Uterus (tissue), 4 donors: ENCODE data around the gene BBS1. TPM values are rescaled to one million over a fixed set of nuclear protein-coding genes. Genes with fewer than 3 reads are reported as not detected.

Source experiments
- DNase-seq, 2 donors: peaks; one replicate each; pipeline ENCODE4 v3.0.0-alpha.2; 2019 to 2020
- H3K27ac ChIP-seq, 2 donors: fragments of 200-600 bp; sonication (generic); 1 replicate in 1 of 2; 2 replicates in 1 of 2; pipeline ENCODE4 v1.5.1; 2016 to 2018
- H3K27me3 ChIP-seq, 2 donors: fragments of 200-600 bp; sonication (generic); one replicate each; pipeline ENCODE4 v1.5.1; 2018 to 2019; ENCODE audit warnings: control low read depth in 1 of 2
- H3K36me3 ChIP-seq, 2 donors: fragments of 200-600 bp; sonication (generic); one replicate each; pipeline ENCODE4 v1.5.1; 2019; ENCODE audit warnings: control low read depth in 1 of 2
- H3K4me1 ChIP-seq, 2 donors: fragments of 200-600 bp; sonication (generic); one replicate each; pipeline ENCODE4 v1.5.1; 2018 to 2019; ENCODE audit warnings: control low read depth in 1 of 2
- H3K4me3 ChIP-seq, 2 donors: fragments of 200-600 bp; sonication (generic); 1 replicate in 1 of 2; 2 replicates in 1 of 2; pipeline ENCODE4 v1.5.1; 2018 to 2019; ENCODE audit warnings: mild to moderate bottlenecking in 1 of 2
- H3K9me3 ChIP-seq, 2 donors: fragments of 200-600 bp; sonication (generic); one replicate each; pipeline ENCODE4 v1.5.1; 2019; ENCODE audit warnings: control low read depth in 1 of 2
- POLR2A ChIP-seq, 2 donors: fragments of 450-650 bp; IDR thresholded peaks; one replicate each; pipeline ENCODE4 v1.6.1; 2016; ENCODE audit warnings: antibody characterized with exemption in 2 of 2, mild to moderate bottlenecking in 1 of 2, moderate library complexity in 1 of 2
- intact Hi-C: fragments of 100-400 bp; cut with DNase I; formaldehyde crosslinking; loops from one replicate; pipeline ENCODE4 v1.15.1; 2023; ENCODE audit warnings: low total_unique reads
- total RNA-seq, 4 donors: library from RNA; depleted of rRNA in 3 of 4; stranded (reverse); fragments of >200 nt in 3 of 4; gene quantifications; one replicate each; pipeline versions ENCODE4 v1.1.0 to v1.2.4, GENCODE V29; 2014 to 2023
- TF ChIP-seq, protein P1 (sequence below), 4 experiments: fragments of 200-600 bp in 2 of 4; fragments of 450-650 bp in 2 of 4; sonication (generic) in 2 of 4; IDR thresholded peaks; one replicate each; pipeline ENCODE4 v1.5.1; 2016 to 2019; ENCODE audit warnings: antibody characterized with exemption in 4 of 4, mild to moderate bottlenecking in 2 of 4, moderate library complexity in 1 of 4
- donor health status: DM: yes; HTN: yes; CAD: no.

BBS1 gene
- total RNA-seq, 4 donors from 2014 or later, result 32.1 to 84.4 (median 56.8) TPM

DNA sequence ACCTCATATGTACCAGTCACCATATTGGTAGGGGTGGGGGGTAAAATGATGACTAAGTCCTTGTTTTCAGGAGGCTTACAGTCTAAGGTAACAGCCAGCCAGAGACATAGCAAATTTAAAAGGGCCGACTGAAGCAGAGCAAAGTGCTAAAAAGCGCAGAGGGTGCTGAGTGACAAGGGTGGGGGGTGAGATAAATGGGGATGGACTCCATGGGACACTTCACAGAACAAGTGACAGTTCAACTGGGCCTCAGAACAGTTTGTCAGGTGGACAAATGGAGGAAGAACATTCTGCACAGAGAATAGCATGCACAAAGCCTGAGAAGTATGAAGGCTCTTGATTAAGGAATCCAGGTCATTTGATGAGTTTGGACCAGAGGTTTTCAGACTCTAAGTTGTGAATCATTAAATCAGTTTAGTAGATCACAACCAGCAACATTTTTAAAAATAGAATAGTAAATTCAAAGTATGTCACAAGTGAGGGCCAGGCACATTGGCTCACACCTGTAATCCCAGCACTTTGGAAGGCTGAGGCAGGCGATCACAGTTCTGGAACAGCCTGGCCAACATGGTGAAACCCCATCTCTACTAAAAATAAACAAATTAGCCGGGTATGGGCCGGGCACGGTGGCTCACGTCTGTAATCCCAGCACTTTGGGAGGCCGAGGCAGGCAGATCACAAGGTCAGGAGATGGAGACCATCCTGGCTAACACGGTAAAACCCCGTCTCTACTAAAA is 14.0 kb downstream of the BBS1 start:
- DNase-seq, result no peak
- H3K4me3 ChIP-seq, result no peak overlapping the region
- no peaks in the 10 kb centered on the region for H3K36me3 ChIP-seq
- no peaks in the 10 kb centered on the region for H3K4me1 ChIP-seq
- no peaks in the 10 kb centered on the region for H3K9me3 ChIP-seq
- intact Hi-C loops, result no loop called here
- H3K27me3 ChIP-seq, result no peaks in the 10 kb centered on the region
- no peak for TF ChIP-seq POLR2A (IDR thresholded peaks at IDR 0.05)
- TF ChIP-seq, protein P1, sequence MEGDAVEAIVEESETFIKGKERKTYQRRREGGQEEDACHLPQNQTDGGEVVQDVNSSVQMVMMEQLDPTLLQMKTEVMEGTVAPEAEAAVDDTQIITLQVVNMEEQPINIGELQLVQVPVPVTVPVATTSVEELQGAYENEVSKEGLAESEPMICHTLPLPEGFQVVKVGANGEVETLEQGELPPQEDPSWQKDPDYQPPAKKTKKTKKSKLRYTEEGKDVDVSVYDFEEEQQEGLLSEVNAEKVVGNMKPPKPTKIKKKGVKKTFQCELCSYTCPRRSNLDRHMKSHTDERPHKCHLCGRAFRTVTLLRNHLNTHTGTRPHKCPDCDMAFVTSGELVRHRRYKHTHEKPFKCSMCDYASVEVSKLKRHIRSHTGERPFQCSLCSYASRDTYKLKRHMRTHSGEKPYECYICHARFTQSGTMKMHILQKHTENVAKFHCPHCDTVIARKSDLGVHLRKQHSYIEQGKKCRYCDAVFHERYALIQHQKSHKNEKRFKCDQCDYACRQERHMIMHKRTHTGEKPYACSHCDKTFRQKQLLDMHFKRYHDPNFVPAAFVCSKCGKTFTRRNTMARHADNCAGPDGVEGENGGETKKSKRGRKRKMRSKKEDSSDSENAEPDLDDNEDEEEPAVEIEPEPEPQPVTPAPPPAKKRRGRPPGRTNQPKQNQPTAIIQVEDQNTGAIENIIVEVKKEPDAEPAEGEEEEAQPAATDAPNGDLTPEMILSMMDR (IDR thresholded peaks at IDR 0.05), result no peak
- H3K27ac ChIP-seq, result no peak overlapping the region

DNA sequence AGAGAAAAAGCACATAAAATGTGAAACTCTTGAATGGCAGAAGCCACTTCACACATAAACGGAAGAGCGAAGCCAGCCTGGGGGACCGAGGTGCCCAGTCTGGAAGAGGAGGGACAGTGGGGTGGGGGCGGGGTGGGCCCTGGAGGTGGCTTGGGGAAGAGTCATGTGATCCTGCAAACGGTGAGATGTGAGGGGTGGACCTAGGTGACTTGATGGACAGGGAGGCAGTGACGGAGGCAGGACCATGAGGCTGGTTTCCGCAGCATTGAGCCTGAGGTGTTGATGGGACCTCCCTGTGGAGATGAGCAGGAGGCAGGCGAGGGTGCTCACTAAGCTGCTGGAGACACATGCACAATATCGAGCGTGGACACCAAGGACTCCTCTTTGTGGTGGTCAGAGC is 18.6 kb downstream of the BBS1 start:
- H3K36me3 ChIP-seq, result no peaks in the 10 kb centered on the region
- no peaks in the 10 kb centered on the region for H3K9me3 ChIP-seq
- H3K27me3 ChIP-seq, result no peaks in the 10 kb centered on the region
- intact Hi-C loops, result no loop called here
- DNase-seq, result no peak
- TF ChIP-seq POLR2A (IDR thresholded peaks at IDR 0.05), result no peak
- TF ChIP-seq, protein P1 (IDR thresholded peaks at IDR 0.05), result no peak
- no peaks in the 10 kb centered on the region for H3K4me1 ChIP-seq
- H3K4me3 ChIP-seq, result no peak overlapping the region
- H3K27ac ChIP-seq, result no peak overlapping the region

DNA sequence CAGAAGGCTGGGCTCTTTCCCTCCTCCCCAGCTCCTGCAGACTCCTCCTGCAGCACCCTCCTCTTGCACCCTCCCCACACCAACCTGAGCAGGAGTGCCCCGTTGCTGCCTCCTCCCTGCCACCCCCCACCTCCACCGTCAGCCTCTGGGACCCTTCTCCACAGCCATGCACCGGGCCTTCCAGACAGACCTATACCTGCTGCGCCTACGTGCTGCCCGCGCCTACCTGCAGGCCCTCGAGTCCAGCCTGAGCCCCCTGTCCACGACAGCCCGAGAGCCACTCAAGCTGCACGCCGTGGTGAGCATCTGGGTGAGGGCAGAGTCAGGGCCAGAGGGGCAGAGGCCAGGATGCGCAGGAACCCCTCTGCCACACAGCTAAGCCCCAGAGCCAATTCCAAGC is 19.2 kb downstream of the BBS1 start:
- Histone ChIP-seq H3K4me1 (no peaks in the 10 kb centered on the region), H3K9me3 (no peaks in the 10 kb centered on the region), H3K27me3 (no peaks in the 10 kb centered on the region), H3K36me3 (no peaks in the 10 kb centered on the region), H3K27ac (no peak overlapping the region), H3K4me3 (no peak overlapping the region)
- DNase-seq, result no peak
- intact Hi-C loops, result no loop called here
- no peak for TF ChIP-seq POLR2A (IDR thresholded peaks at IDR 0.05)
- TF ChIP-seq, protein P1 (IDR thresholded peaks at IDR 0.05), result no peak

DNA sequence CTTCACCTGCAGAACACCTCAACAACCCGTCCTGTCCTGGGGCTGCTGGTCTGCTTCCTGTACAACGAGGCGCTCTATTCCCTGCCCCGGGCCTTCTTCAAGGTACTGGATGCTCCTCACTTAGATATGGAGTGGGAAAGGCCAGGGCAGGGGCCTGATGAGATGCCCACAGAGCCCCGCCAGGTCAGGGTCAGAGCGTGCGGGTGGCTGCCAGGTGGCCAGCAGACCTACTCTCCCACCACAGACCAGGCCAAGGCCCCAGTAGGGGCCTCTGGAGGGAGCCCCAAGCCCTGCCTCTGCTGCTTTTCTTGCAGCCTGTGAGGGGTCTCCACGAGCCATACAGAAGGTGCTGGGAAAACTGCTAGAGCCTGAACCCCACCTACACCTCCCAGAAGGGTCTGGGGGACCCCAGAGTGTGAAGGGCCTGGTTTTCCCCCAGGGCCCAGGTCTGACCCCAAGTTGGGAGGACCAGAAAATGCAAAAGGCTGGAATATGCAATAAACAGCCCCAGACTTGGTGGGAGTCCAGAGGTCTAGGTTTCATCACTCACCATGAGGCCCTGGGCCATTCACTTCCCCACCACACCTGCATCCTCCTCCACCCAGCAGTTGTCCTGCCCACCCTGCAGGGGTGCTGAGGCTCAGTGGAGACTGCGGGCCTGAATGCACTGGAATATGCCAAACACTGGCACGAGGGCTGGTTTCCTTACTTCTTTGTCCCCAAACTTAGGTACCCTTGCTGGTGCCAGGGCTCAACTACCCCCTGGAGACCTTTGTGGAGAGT is 20.7 kb downstream of the BBS1 start:
- Histone ChIP-seq H3K4me3 (no peak overlapping the region), H3K36me3 (no peaks in the 10 kb centered on the region), H3K9me3 (no peaks in the 10 kb centered on the region), H3K27ac (no peak overlapping the region), H3K4me1 (no peaks in the 10 kb centered on the region), H3K27me3 (no peaks in the 10 kb centered on the region)
- TF ChIP-seq POLR2A (IDR thresholded peaks at IDR 0.05), result no peak
- TF ChIP-seq, protein P1 (IDR thresholded peaks at IDR 0.05), result no peak
- intact Hi-C loops, result no loop called here
- DNase-seq, result no peak

DNA sequence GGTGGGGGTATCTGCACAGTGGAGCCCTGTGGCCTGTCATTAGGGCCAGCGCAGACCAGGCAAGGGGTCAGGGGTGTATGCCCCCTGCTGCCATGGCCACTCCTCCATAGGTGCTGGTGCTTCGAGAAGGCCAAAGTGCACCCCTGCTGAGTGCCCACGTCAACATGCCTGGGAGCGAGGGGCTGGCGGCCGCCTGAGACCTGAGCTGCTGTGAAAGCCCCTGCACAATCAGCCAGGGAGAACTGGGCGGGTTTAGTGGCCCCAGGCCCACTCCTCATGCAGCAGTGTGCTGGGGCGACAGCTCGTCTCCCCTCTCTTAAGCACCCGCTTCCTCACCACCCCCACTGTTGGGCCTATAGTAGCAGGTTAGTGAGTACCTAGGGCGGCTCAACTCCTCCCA is 21.4 kb downstream of the BBS1 start:
- H3K36me3 ChIP-seq, result no peaks in the 10 kb centered on the region
- H3K4me3 ChIP-seq, result no peak overlapping the region
- H3K27me3 ChIP-seq, result no peaks in the 10 kb centered on the region
- no peak for DNase-seq
- no peaks in the 10 kb centered on the region for H3K4me1 ChIP-seq
- intact Hi-C loops, result no loop called here
- H3K9me3 ChIP-seq, result no peaks in the 10 kb centered on the region
- TF ChIP-seq POLR2A (IDR thresholded peaks at IDR 0.05), result no peak
- TF ChIP-seq, protein P1 (IDR thresholded peaks at IDR 0.05), result no peak
- H3K27ac ChIP-seq, result no peak overlapping the region
